Spleen (tissue), 7 donors: ENCODE measurements around the gene PNMA8A.

Source experiments
- POLR2A ChIP-seq, 3 donors: fragments of 450-650 bp; IDR thresholded peaks; one replicate each; pipeline ENCODE4 v1.5.1; 2017; ENCODE audit warnings: antibody characterized with exemption in 3 of 3, mild to moderate bottlenecking in 1 of 3
- POLR2AphosphoS5 ChIP-seq, 3 donors: sonication (generic); formaldehyde crosslinking; IDR thresholded peaks; one replicate each; pipeline ENCODE4 v1.5.1; 2017; ENCODE audit warnings: antibody characterized with exemption in 3 of 3
- TF ChIP-seq, protein P1 (sequence below), 11 experiments: fragments of 200-600 bp in 7 of 11; fragments of 450-650 bp in 4 of 11; sonication (generic) in 4 of 11; IDR thresholded peaks in 8 of 11; conservative IDR thresholded peaks in 3 of 11; 1 replicate in 7 of 11; 2 replicates in 4 of 11; pipeline versions ENCODE4 v1.4.0 to v1.8.0; 2016 to 2021; ENCODE audit warnings: antibody characterized with exemption in 11 of 11, inconsistent platforms in 4 of 11, mild to moderate bottlenecking in 1 of 11
- donor health status: DM: no; HTN: no; CAD: no; lungs with moderate emphysema.
- donor health status: DM: no; HTN: no; CAD: no.
- donor health status: DM: no; HTN: no; CAD: no.

DNA sequence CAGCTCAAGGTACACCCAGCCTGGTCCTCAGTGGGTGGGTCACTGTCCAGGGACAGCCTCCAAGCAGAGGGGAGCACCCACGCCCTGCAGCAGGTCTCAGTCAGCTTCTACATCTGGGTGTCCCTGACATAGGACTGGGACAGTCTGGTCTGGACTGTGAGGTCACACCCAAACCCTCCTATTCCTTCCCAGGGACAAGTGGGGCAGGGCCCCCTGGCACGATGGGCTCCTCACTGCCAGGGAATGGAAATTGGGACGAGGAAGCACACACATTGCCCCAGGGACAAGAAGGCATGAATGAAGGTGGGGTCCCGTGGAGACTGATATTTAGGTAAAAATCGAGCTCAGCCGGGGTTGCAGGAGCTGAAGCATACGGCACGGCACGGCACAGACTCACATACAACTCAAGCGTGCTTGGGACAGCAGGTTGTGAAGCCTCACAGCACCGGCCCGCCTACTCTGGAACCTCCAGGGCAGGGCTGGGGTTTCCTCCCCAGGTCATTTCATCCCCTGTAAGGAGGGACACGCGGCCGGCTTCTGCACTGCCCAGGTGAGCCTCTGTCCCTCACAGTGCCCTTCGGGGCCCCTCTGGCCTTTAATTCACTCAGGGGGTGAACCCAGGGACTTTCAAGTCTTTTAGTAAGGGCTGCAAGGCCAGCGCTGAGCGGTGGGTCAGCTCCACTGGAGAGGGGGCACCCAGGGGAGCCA is 20.8 kb upstream of the PNMA8A start:
- TF ChIP-seq, protein P1, sequence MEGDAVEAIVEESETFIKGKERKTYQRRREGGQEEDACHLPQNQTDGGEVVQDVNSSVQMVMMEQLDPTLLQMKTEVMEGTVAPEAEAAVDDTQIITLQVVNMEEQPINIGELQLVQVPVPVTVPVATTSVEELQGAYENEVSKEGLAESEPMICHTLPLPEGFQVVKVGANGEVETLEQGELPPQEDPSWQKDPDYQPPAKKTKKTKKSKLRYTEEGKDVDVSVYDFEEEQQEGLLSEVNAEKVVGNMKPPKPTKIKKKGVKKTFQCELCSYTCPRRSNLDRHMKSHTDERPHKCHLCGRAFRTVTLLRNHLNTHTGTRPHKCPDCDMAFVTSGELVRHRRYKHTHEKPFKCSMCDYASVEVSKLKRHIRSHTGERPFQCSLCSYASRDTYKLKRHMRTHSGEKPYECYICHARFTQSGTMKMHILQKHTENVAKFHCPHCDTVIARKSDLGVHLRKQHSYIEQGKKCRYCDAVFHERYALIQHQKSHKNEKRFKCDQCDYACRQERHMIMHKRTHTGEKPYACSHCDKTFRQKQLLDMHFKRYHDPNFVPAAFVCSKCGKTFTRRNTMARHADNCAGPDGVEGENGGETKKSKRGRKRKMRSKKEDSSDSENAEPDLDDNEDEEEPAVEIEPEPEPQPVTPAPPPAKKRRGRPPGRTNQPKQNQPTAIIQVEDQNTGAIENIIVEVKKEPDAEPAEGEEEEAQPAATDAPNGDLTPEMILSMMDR (IDR thresholded peaks at IDR 0.05 in 8 of 11, conservative IDR thresholded peaks at IDR 0.05 in 3 of 11), result no peak
- no peak for TF ChIP-seq POLR2AphosphoS5 (IDR thresholded peaks at IDR 0.05)
- no peak for TF ChIP-seq POLR2A (IDR thresholded peaks at IDR 0.05)
